Panc1 (cell line): Measurements from ENCODE around the gene GRAMD4. TPM values are rescaled to one million over a fixed set of nuclear protein-coding genes. Genes with fewer than 3 reads are reported as not detected.

Experiments used
- ATAC-seq: fragments of 200-7000 bp; cut with Tn5 transposase; 2 replicates; pipeline ENCODE4 v1.9.1; 2020; ENCODE audit warnings: mild to moderate bottlenecking, moderate library complexity
- BruUV-seq: library from RNA; stranded (reverse); fragments of 400-500 nt; replicated peaks from 2 replicates; lab custom pipeline; 2021; lab: Mats Ljungman, UMichigan
- CTCF ChIA-PET: fragments of 300-600 bp; sonication (Branson Sonifier 250); formaldehyde crosslinking; loops from one replicate; lab custom pipeline; 2022; ENCODE audit warnings: antibody characterized with exemption; lab: Charles Lee
- POLR2A ChIA-PET: fragments of 300-600 bp; sonication (Branson Sonifier 250); formaldehyde crosslinking; loops from one replicate; lab custom pipeline; 2022; ENCODE audit warnings: antibody characterized with exemption; lab: Charles Lee
- DNase-seq: peaks from one replicate; pipeline ENCODE4 v3.0.0-alpha.2; 2010; ENCODE audit warnings: low read depth, low spot score
- H3K27ac ChIP-seq: 2 replicates; pipeline ENCODE4 v1.5.1; 2011; ENCODE audit warnings: mild to moderate bottlenecking, low read length, inconsistent platforms
- H3K27me3 ChIP-seq: fragments of 200-500 bp; sonication (Bioruptor generic); 2 replicates; pipeline ENCODE4 v1.6.0; 2014; ENCODE audit warnings: low read length, inconsistent platforms; ENCODE audit not compliant: control insufficient read depth, insufficient read depth
- H3K36me3 ChIP-seq: fragments of 200-500 bp; sonication (Bioruptor generic); 2 replicates; pipeline ENCODE4 v1.5.1; 2014; ENCODE audit warnings: inconsistent platforms, mild to moderate bottlenecking, low read length, moderate library complexity; ENCODE audit not compliant: control insufficient read depth, insufficient read depth
- H3K4me1 ChIP-seq: 2 replicates; pipeline ENCODE4 v1.5.1; 2011; ENCODE audit warnings: inconsistent platforms, mild to moderate bottlenecking, low read length, moderate library complexity; ENCODE audit not compliant: control insufficient read depth, insufficient read depth
- H3K4me3 ChIP-seq, 2 experiments: 2 replicates each; pipeline ENCODE4 v1.5.1; 2011 to 2012; ENCODE audit warnings: low read depth in 2 of 2, low read length in 2 of 2, mild to moderate bottlenecking in 2 of 2, inconsistent platforms in 1 of 2, moderate library complexity in 1 of 2
- H3K9me3 ChIP-seq: fragments of 200-500 bp; sonication (Bioruptor generic); 2 replicates; pipeline ENCODE4 v1.5.1; 2014; ENCODE audit warnings: low read depth, mild to moderate bottlenecking, inconsistent platforms, low read length, moderate library complexity; ENCODE audit not compliant: control insufficient read depth, insufficient read depth
- CTCF ChIP-seq: fragments of 450-650 bp; IDR thresholded peaks from 2 replicates; pipeline ENCODE4 v1.5.1; 2017; ENCODE audit warnings: mild to moderate bottlenecking
- POLR2AphosphoS5 ChIP-seq: IDR thresholded peaks from 2 replicates; pipeline ENCODE4 v1.6.1; 2012; ENCODE audit warnings: mild to moderate bottlenecking, low read depth, low read length, moderate library complexity
- REST ChIP-seq, 2 experiments: IDR thresholded peaks; 2 replicates each; pipeline ENCODE4 v1.6.1; 2011 to 2012; ENCODE audit warnings: low read depth in 2 of 2, control low read depth in 1 of 2, low read length in 1 of 2, mild to moderate bottlenecking in 1 of 2, moderate library complexity in 1 of 2; ENCODE audit not compliant: insufficient read depth in 1 of 2
- SIN3A ChIP-seq: IDR thresholded peaks from 2 replicates; pipeline ENCODE4 v1.6.1; 2012; ENCODE audit warnings: low read depth, mild to moderate bottlenecking, low read length, moderate library complexity, borderline replicate concordance; ENCODE audit not compliant: insufficient read depth
- TCF7L2 ChIP-seq: IDR thresholded peaks from 2 replicates; pipeline ENCODE4 v1.6.1; 2011; ENCODE audit warnings: mild to moderate bottlenecking, low read depth, low read length, inconsistent platforms
- in situ Hi-C: cut with HindIII; loops from 2 replicates; pipeline ENCODE4 v1.10.0; 2016; ENCODE audit warnings: low sequenced_read_pairs, low pct_unique_long_range_greater_than_20kb
- intact Hi-C: fragments of 100-400 bp; cut with micrococcal nuclease; formaldehyde crosslinking; loops from one replicate; pipeline ENCODE4 v1.10.0; 2022; ENCODE audit not compliant: unreplicated experiment
- total RNA-seq: library from RNA; stranded (reverse); gene quantifications from one replicate; pipeline ENCODE4 v1.2.1, GENCODE V29; 2021; ENCODE audit not compliant: unreplicated experiment

GRAMD4 gene
- total RNA-seq, 1 experiment from 2014 or later: 30.8 TPM

GRCh38 chr22:46661221-46661851 is 41.1 kb downstream of the GRAMD4 start:
- no TSS peak for BruUV-seq
- no peak for TF ChIP-seq CTCF
- CTCF ChIA-PET: no interaction called here
- Histone ChIP-seq H3K36me3 (no peaks in the 10 kb centered on the region), H3K9me3 (no peaks in the 10 kb centered on the region), H3K27me3 (no peaks in the 10 kb centered on the region), H3K27ac (no peak overlapping the region), H3K4me3 (no peak overlapping the region), H3K4me1 (no peaks in the 10 kb centered on the region)
- in situ Hi-C loops: no loop called here
- POLR2A ChIA-PET: no interaction called here
- no peak for DNase-seq
- intact Hi-C loops: no loop called here
- no peak for ATAC-seq

GRCh38 chr22:46662226-46662625 is 42.0 kb downstream of the GRAMD4 start:
- no peaks in the 10 kb centered on the region for H3K4me1 ChIP-seq
- intact Hi-C loops: no loop called here
- H3K4me3 ChIP-seq: no peak overlapping the region
- POLR2A ChIA-PET: no interaction called here
- no TSS peak for BruUV-seq
- no peaks in the 10 kb centered on the region for H3K9me3 ChIP-seq
- no peak for ATAC-seq
- H3K27ac ChIP-seq: no peak overlapping the region
- no peak for DNase-seq
- no peaks in the 10 kb centered on the region for H3K36me3 ChIP-seq
- CTCF ChIA-PET: no interaction called here
- in situ Hi-C loops: no loop called here
- no peak for TF ChIP-seq SIN3A
- no peak for TF ChIP-seq POLR2AphosphoS5
- TF ChIP-seq REST (IDR thresholded peaks at IDR 0.05; ENCODE audit: insufficient read depth in 1 of 2, low read depth in 2 of 2, low read length in 1 of 2): no peak
- TF ChIP-seq CTCF: no peak
- no peak for TF ChIP-seq TCF7L2
- no peaks in the 10 kb centered on the region for H3K27me3 ChIP-seq
